Astrocyte of the cerebellum (primary cell): ENCODE results near the gene BLOC1S3.

Experiments used
- DNase-seq: peaks from one replicate; pipeline ENCODE4 v3.0.0-alpha.2; 2011; ENCODE audit warnings: low read depth
- H3K4me3 ChIP-seq: 2 replicates; pipeline ENCODE4 v1.5.1; 2011; ENCODE audit warnings: mild to moderate bottlenecking, low read depth, low read length, moderate library complexity
- in situ Hi-C: cut with HindIII; loops from 2 replicates; pipeline ENCODE4 v1.10.0; 2017; ENCODE audit warnings: low sequenced_read_pairs
- TF ChIP-seq, protein P1 (sequence below): IDR thresholded peaks from 2 replicates; pipeline ENCODE4 v1.5.1; 2012; ENCODE audit warnings: low read length, low read depth, moderate library complexity, mild to moderate bottlenecking; ENCODE audit errors: missing control alignments

BLOC1S3 gene

DNA sequence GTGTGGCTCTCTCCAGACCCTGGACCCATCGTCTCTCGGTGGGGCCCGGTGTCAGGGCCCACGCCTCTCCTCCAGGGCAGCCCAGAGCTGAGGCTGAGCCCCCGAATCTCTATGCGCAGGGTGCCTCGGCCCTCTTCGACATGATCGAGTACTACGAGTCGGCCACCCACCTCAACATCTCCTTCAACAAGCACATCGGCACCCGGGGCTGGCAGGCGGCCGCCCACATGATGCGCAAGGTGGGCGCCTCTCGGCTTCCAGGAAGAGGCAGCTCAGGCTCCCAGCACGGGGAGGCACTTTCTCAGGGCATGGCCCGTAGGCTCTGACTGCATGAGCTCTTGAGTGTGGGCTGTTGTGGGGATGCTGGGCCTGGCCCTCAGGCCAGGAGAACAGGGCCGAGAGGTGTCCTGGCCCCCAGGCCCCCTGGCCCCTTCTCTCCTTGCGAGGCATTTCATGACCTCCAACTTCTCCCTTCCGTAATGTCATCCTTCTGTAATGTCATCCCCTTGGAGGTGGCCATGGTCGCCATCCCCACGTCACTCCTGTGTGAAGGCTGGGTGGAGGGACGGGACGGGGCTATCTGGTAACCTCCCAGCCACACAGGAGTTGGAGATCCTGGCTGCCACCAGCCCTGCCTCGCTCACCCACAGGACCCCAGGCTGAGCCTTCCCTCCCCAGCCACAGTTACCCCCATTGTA is 37.2 kb upstream of the BLOC1S3 start:
- in situ Hi-C loops = no loop called here
- DNase-seq = no peak
- H3K4me3 ChIP-seq = no peak overlapping the region
- TF ChIP-seq, protein P1, sequence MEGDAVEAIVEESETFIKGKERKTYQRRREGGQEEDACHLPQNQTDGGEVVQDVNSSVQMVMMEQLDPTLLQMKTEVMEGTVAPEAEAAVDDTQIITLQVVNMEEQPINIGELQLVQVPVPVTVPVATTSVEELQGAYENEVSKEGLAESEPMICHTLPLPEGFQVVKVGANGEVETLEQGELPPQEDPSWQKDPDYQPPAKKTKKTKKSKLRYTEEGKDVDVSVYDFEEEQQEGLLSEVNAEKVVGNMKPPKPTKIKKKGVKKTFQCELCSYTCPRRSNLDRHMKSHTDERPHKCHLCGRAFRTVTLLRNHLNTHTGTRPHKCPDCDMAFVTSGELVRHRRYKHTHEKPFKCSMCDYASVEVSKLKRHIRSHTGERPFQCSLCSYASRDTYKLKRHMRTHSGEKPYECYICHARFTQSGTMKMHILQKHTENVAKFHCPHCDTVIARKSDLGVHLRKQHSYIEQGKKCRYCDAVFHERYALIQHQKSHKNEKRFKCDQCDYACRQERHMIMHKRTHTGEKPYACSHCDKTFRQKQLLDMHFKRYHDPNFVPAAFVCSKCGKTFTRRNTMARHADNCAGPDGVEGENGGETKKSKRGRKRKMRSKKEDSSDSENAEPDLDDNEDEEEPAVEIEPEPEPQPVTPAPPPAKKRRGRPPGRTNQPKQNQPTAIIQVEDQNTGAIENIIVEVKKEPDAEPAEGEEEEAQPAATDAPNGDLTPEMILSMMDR = no peak

- no peak overlapping the region for H3K4me3 ChIP-seq
- DNase-seq = no peak
- TF ChIP-seq, protein P1 = no peak
- in situ Hi-C loops = no loop called here
These were observed 36.4 kb upstream of the BLOC1S3 start for GRCh38 chr19:45142016-45142725.

GRCh38 chr19:45142726-45143110 is 35.9 kb upstream of the BLOC1S3 start:
- TF ChIP-seq, protein P1 = no peak
- DNase-seq = no peak
- no peak overlapping the region for H3K4me3 ChIP-seq
- in situ Hi-C loops = no loop called here

DNA sequence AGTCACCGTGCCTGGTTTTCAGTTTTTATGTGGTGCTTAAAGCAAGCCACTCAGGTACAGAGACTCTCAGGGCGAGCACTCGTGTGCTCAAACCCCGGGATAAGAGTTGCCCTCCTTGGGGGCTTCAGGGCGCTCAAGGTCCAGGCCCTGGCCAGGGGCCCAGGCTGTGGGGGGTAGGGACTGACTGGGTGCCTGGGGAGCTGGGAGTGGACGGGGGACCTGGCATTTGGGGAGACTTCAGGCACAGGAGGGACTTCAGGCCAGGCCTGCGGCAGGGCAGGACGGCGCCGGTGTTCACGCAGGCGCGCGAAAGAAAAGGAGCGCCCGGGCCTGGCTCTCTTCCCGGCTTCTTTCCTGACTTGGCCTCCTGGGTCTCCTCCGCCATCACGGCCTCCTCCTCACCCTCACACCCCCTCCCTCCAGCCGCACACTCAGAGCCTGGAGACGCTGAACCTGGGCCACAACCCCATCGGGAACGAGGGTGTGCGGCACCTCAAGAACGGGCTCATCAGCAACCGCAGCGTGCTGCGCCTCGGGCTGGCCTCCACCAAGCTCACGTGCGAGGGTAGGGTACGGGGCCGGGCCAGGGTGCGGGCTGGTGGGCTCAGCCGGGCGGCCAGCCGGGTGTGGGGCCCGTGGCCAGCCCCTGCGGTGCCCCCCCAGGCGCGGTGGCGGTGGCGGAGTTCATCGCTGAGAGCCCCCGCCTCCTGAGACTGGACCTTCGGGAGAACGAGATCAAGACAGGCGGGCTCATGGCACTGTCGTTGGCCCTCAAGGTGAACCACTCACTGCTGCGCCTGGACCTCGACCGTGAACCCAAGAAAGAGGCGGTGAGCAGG is 33.9 kb upstream of the BLOC1S3 start:
- H3K4me3 ChIP-seq = no peak overlapping the region
- TF ChIP-seq, protein P1 = no peak
- no peak for DNase-seq
- in situ Hi-C loops = no loop called here

- in situ Hi-C loops = no loop called here
- TF ChIP-seq, protein P1 = no peak
- no peak for DNase-seq
- no peak overlapping the region for H3K4me3 ChIP-seq
These were observed 33.1 kb upstream of the BLOC1S3 start for GRCh38 chr19:45145270-45146189.

DNA sequence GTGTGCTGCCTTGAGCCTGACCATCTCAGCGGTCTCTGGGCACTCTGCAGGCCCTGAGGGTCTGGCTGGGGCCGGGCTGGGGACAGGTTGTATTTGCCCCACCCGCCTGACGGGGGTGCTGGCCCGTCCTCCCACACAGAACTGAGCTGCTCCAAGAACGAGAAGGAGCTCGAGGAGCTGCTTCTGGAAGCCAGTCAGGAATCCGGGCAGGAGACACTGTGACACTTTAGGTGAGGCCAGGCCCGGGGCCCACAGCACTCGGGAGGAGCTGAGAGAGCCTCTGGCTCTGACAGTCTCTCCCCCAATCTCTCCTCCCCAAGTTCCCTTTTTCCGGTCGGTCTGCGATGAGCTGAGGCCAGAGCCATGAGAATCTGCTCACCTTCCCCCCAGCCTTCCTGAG is 32.3 kb upstream of the BLOC1S3 start:
- TF ChIP-seq, protein P1 = no peak
- no peak overlapping the region for H3K4me3 ChIP-seq
- in situ Hi-C loops = no loop called here
- DNase-seq = no peak
